GM19467 (cell line): ENCODE results near the gene CEMIP.

Experiments used
- ATAC-seq: cut with Tn5 transposase; IDR thresholded peaks from one replicate; pipeline ENCODE4 v1.9.1; 2021; ENCODE audit warnings: mild to moderate bottlenecking, moderate library complexity; ENCODE audit not compliant: unreplicated experiment

Gene CEMIP

GRCh38 chr15:80971143-80971542 lies 192.0 kb downstream of the CEMIP start:
- no peak for ATAC-seq

- no peak for ATAC-seq
These were observed 193.1 kb downstream of the CEMIP start for GRCh38 chr15:80972276-80972675.

- no peak for ATAC-seq
These were observed 195.7 kb downstream of the CEMIP start for GRCh38 chr15:80974914-80975313.

GRCh38 chr15:80976851-80977250 lies 197.7 kb downstream of the CEMIP start:
- no peak for ATAC-seq

- no peak for ATAC-seq
These were observed 198.5 kb downstream of the CEMIP start for GRCh38 chr15:80977627-80978036.

- ATAC-seq, result no peak
These were observed 199.6 kb downstream of the CEMIP start for GRCh38 chr15:80978685-80979329.

- ATAC-seq, result no peak
These were observed 200.5 kb downstream of the CEMIP start for GRCh38 chr15:80979538-80980200.

- no peak for ATAC-seq
These were observed 203.0 kb downstream of the CEMIP start for GRCh38 chr15:80982205-80982604.

GRCh38 chr15:80982839-80983238 lies 203.7 kb downstream of the CEMIP start:
- no peak for ATAC-seq

- ATAC-seq, result no peak
These were observed 205.7 kb downstream of the CEMIP start for GRCh38 chr15:80984856-80985255.

GRCh38 chr15:80985981-80986380 lies 206.8 kb downstream of the CEMIP start:
- no peak for ATAC-seq

GRCh38 chr15:80986487-80986886 lies 207.3 kb downstream of the CEMIP start:
- no peak for ATAC-seq

- no peak for ATAC-seq
These were observed 209.1 kb downstream of the CEMIP start for GRCh38 chr15:80988148-80988796.

GRCh38 chr15:80989081-80989517 lies 209.9 kb downstream of the CEMIP start:
- ATAC-seq, result no peak

GRCh38 chr15:80989518-80990478 lies 210.6 kb downstream of the CEMIP start, which contains the start of gene MESD:
Gene MESD (minus strand): TSS chr15:80989819. CDS start chr15:80989791, 28 bp downstream.
- peak; percentile 95 for ATAC-seq

GRCh38 chr15:80990955-80991354 lies 211.8 kb downstream of the CEMIP start:
- no peak for ATAC-seq

GRCh38 chr15:80991421-80991820 lies 212.3 kb downstream of the CEMIP start:
- ATAC-seq, result no peak

- no peak for ATAC-seq
These were observed 212.8 kb downstream of the CEMIP start for GRCh38 chr15:80992006-80992405.

GRCh38 chr15:80992441-80992840 lies 213.3 kb downstream of the CEMIP start:
- no peak for ATAC-seq

GRCh38 chr15:80996247-80996646 lies 217.1 kb downstream of the CEMIP start:
- no peak for ATAC-seq

GRCh38 chr15:80997692-80998091 lies 218.5 kb downstream of the CEMIP start:
- no peak for ATAC-seq
